ENCODE measurements around the gene BABAM1. TPM values are rescaled to one million over a fixed set of nuclear protein-coding genes. Genes with fewer than 3 reads are reported as not detected.
A peak's percentile ranks its signal among the peaks of the same experiment; 100 is the strongest.

BABAM1 gene
- total RNA-seq, 2 donors from 2014 or later: 67.9 to 71.7 TPM

- Histone ChIP-seq H3K9me3 (no peaks in the 10 kb centered on the region), H3K4me3 (peak overlapping the region; percentile 31 to 59), H3K27ac (peak overlapping the region; percentile 67 to 69), H3K27me3 (no peaks in the 10 kb centered on the region), H3K4me1 (peaks cover 0 to 28% of the 10 kb centered on the region in 2 donors), H3K36me3 (peaks cover 33% of the 10 kb centered on the region)
- TF ChIP-seq CTCF (IDR thresholded peaks at IDR 0.05): no peak
- DNase-seq (ENCODE audit: low spot score): no peak
Measured at GRCh38 chr19:17235971-17236777, 31.1 kb upstream of the BABAM1 start.

GRCh38 chr19:17236811-17237543 is 30.3 kb upstream of the BABAM1 start:
- Histone ChIP-seq H3K27me3 (no peaks in the 10 kb centered on the region), H3K4me3 (no peak overlapping the region), H3K27ac (peak overlapping the region in 1 of 2 donors; percentile 16), H3K9me3 (no peaks in the 10 kb centered on the region), H3K4me1 (peaks cover 0 to 36% of the 10 kb centered on the region in 2 donors), H3K36me3 (peaks cover 25% of the 10 kb centered on the region)
- no peak for TF ChIP-seq CTCF (IDR thresholded peaks at IDR 0.05)
- DNase-seq (ENCODE audit: low spot score): no peak

GRCh38 chr19:17237747-17238706 is 29.2 kb upstream of the BABAM1 start:
- Histone ChIP-seq H3K27me3 (no peaks in the 10 kb centered on the region), H3K4me3 (no peak overlapping the region), H3K27ac (no peak overlapping the region), H3K4me1 (peaks cover 0 to 46% of the 10 kb centered on the region in 2 donors), H3K9me3 (no peaks in the 10 kb centered on the region), H3K36me3 (peaks cover 14% of the 10 kb centered on the region)
- no peak for TF ChIP-seq CTCF (IDR thresholded peaks at IDR 0.05)
- no peak for DNase-seq (ENCODE audit: low spot score)

- no peaks in the 10 kb centered on the region for H3K27me3 ChIP-seq
- peaks cover 0 to 45% of the 10 kb centered on the region in 2 donors for H3K4me1 ChIP-seq
- no peak overlapping the region for H3K27ac ChIP-seq
- H3K4me3 ChIP-seq: no peak overlapping the region
- H3K36me3 ChIP-seq: peaks cover 10% of the 10 kb centered on the region
- H3K9me3 ChIP-seq: no peaks in the 10 kb centered on the region
- no peak for DNase-seq (ENCODE audit: low spot score)
- no peak for TF ChIP-seq CTCF (IDR thresholded peaks at IDR 0.05)
Measured at GRCh38 chr19:17240062-17240752, 27.0 kb upstream of the BABAM1 start.

GRCh38 chr19:17240826-17241399 is 26.3 kb upstream of the BABAM1 start:
- H3K27ac ChIP-seq: peak overlapping the region; percentile 51 to 84
- H3K9me3 ChIP-seq: no peaks in the 10 kb centered on the region
- TF ChIP-seq CTCF (IDR thresholded peaks at IDR 0.05): no peak
- DNase-seq (ENCODE audit: low spot score): no peak
- H3K36me3 ChIP-seq: peaks cover 10% of the 10 kb centered on the region
- H3K27me3 ChIP-seq: no peaks in the 10 kb centered on the region
- no peak overlapping the region for H3K4me3 ChIP-seq
- peaks cover 0 to 40% of the 10 kb centered on the region in 2 donors for H3K4me1 ChIP-seq
